GM15510 (cell line): ENCODE measurements around the gene TNFRSF11A.

ENCODE experiments used
- POLR2A ChIP-seq: IDR thresholded peaks from 3 replicates; pipeline ENCODE4 v1.6.1; 2011; ENCODE audit warnings: borderline replicate concordance; ENCODE audit not compliant: insufficient read length; ENCODE audit errors: extremely low read depth

TNFRSF11A gene

GRCh38 chr18:62331581-62332356 lies 6.7 kb downstream of the TNFRSF11A start:
- TF ChIP-seq POLR2A = no peak

- TF ChIP-seq POLR2A = no peak
These were observed 7.3 kb downstream of the TNFRSF11A start for GRCh38 chr18:62332431-62332830.

- TF ChIP-seq POLR2A = no peak
These were observed 8.0 kb downstream of the TNFRSF11A start for GRCh38 chr18:62332964-62333695.

GRCh38 chr18:62334120-62334519 lies 9.0 kb downstream of the TNFRSF11A start:
- no peak for TF ChIP-seq POLR2A

- no peak for TF ChIP-seq POLR2A
These were observed 10.4 kb downstream of the TNFRSF11A start for GRCh38 chr18:62335494-62335893.

- TF ChIP-seq POLR2A = no peak
These were observed 11.5 kb downstream of the TNFRSF11A start for GRCh38 chr18:62336618-62337017.

GRCh38 chr18:62337336-62337735 lies 12.2 kb downstream of the TNFRSF11A start:
- TF ChIP-seq POLR2A = no peak

GRCh38 chr18:62338446-62339105 lies 13.5 kb downstream of the TNFRSF11A start:
- TF ChIP-seq POLR2A = no peak

DNA sequence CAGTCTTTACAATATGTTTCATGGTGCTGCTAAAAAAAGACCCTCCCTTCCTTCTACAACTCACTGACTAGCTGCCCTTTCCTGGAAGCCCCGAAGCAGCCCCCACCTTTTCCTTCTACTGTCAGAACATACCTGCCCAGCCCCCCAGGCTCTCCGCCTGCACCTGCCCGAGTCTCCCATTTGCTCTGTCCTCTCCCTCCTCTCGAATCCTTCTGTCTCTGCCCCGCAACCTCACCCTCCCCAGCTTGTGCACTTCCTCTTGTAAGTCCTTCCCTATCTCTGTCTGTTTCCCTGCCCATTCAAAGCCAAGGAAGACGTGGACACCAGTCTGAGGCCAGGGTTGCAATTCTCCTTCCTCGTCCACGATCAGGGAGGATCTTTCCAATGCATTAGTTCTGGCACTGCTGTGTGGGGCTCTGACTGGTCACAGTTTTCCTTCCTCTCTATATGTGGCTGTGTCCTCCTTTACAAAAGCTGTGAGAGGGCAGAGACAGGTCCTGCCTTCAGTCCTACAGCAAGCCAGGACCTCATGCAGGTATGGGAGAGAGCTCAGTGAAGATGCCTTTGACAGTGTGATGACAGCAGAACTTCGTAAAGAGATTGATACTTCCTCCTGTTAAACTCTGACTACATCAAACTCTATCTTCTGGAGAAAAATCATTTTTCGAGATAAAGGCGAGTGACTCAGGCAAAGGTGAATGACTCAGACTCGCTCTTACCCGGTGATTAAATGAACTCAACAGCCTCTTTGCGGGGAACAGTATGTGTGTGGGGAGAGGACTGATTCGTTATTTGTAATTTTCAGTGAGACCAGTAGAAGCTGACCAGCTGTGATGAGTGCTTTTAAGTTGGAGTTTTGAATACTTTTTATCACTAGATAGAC lies 14.2 kb downstream of the TNFRSF11A start:
- no peak for TF ChIP-seq POLR2A

DNA sequence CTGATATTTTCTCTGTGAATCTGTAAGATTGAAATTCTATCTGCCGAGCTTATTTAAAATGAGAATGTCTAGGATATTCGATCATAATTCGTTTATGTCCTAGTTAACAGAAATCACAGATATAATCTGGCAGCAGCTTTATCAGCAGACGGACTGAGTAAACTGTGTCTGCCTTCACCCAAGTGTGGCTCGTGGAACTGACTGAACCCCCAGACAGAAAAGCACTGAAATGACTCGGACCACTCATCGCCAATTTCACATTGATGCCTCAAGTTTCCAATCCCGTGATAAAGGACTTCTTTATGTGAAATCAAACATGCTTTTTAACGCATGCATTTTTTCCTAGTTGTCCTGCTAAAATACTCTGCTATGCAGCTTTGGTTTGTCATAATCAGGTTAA lies 15.9 kb downstream of the TNFRSF11A start:
- TF ChIP-seq POLR2A = no peak

GRCh38 chr18:62341473-62341872 lies 16.4 kb downstream of the TNFRSF11A start:
- no peak for TF ChIP-seq POLR2A

DNA sequence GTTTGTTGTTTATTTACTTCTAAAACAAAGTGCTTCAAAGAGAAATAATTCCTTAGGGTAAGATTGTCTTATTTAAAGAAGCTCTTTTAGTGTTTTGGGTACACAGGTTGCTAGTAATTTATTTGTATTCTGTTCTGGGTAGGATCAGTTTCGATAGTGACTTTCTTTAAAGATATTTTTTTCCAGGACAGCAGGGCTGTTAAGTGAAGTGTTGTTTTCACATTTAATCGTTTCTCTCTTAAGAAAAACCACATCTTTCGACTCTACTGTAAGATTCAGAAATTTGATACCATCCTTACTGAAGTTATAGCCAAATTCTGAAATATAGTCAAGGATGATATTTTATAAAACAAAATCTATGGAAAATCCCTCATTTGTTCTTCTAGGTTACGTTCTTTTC lies 17.8 kb downstream of the TNFRSF11A start:
- no peak for TF ChIP-seq POLR2A

GRCh38 chr18:62343316-62343715 lies 18.2 kb downstream of the TNFRSF11A start:
- TF ChIP-seq POLR2A = no peak

GRCh38 chr18:62345909-62346308 lies 20.8 kb downstream of the TNFRSF11A start:
- TF ChIP-seq POLR2A = no peak
